Kidney (tissue), 14 donors: ENCODE results near the gene ATG10. TPM values are rescaled to one million over a fixed set of nuclear protein-coding genes. Genes with fewer than 3 reads are reported as not detected.
A peak's percentile ranks its signal among the peaks of the same experiment; 100 is the strongest.

ENCODE experiments used
- DNase-seq, 5 donors: peaks; one replicate each; pipeline ENCODE4 v3.0.0-alpha.2; 2013 to 2020
- FAIRE-seq: peaks from 2 replicates; lab custom pipeline; 2012; peaks lifted over from hg19 to GRCh38; lab: Jason Lieb, UNC
- H3K27ac ChIP-seq, 2 donors: one replicate each; pipeline ENCODE4 v1.7.0; 2013; ENCODE audit warnings: low read depth in 2 of 2, low read length in 2 of 2, inconsistent platforms in 1 of 2
- H3K27me3 ChIP-seq: one replicate; pipeline ENCODE4 v1.7.1; 2013; ENCODE audit warnings: low read length, inconsistent platforms; ENCODE audit not compliant: control insufficient read depth, insufficient read depth
- H3K36me3 ChIP-seq, 3 donors: one replicate each; pipeline versions ENCODE4 v1.7.0 to v1.7.1; 2013; ENCODE audit warnings: low read length in 3 of 3, control low read depth in 1 of 3, inconsistent platforms in 1 of 3; ENCODE audit not compliant: insufficient read depth in 3 of 3, control insufficient read depth in 2 of 3
- H3K4me1 ChIP-seq, 3 donors: one replicate each; pipeline versions ENCODE4 v1.7.0 to v1.7.1; 2013; ENCODE audit warnings: low read length in 3 of 3, inconsistent platforms in 1 of 3, low read depth in 1 of 3; ENCODE audit not compliant: control insufficient read depth in 2 of 3, insufficient read depth in 2 of 3
- H3K4me3 ChIP-seq, 3 donors: one replicate each; pipeline versions ENCODE4 v1.7.0 to v1.8.1; 2013; ENCODE audit warnings: low read length in 3 of 3, control low read depth in 1 of 3, inconsistent platforms in 1 of 3
- H3K9ac ChIP-seq, 3 donors: one replicate each; pipeline versions ENCODE4 v1.7.0 to v1.7.1; 2013; ENCODE audit warnings: low read length in 3 of 3, control low read depth in 1 of 3, inconsistent platforms in 1 of 3
- H3K9me3 ChIP-seq, 3 donors: one replicate each; pipeline versions ENCODE4 v1.7.0 to v1.7.1; 2013; ENCODE audit warnings: low read length in 3 of 3, control low read depth in 1 of 3, inconsistent platforms in 1 of 3; ENCODE audit not compliant: control insufficient read depth in 2 of 3, insufficient read depth in 1 of 3
- CTCF ChIP-seq: IDR thresholded peaks from 3 replicates; pipeline ENCODE4 v1.5.1; 2012; ENCODE audit warnings: mild to moderate bottlenecking, moderate library complexity, borderline replicate concordance; ENCODE audit not compliant: insufficient read depth; ENCODE audit errors: extremely low read depth
- intact Hi-C: fragments of 100-400 bp; cut with DNase I; formaldehyde crosslinking; loops from one replicate; pipeline ENCODE4 v1.11.1; 2022
- polyA plus RNA-seq: library from polyadenylated mRNA; stranded (reverse); fragments of 350-450 nt; fragmentation: Illumina TruSeq; extraction: RNeasy Lipid Tissue Mini Kit (QIAGEN cat#74804); gene quantifications from one replicate; pipeline ENCODE4 v1.2.3, GENCODE V29; 2014; ENCODE audit warnings: low read depth, low replicate concordance; ENCODE audit not compliant: insufficient read depth
- total RNA-seq: library from RNA; stranded (reverse); fragmentation: NEBNext Ultra II Directional; extraction: Animal tissue kit (Norgen Biotek cat#: 25700); gene quantifications from one replicate; pipeline ENCODE4 v1.2.1, GENCODE V29; 2021
- donor health status: control.
- donor health status: control.
- donor health status: control.
- donor health status: control.
- donor health status: control.
- donor health status: DM: yes; HTN: yes; CAD: no.
- donor health status: Normal renal cell carcinoma (clear cell type).

ATG10 gene
- total and polyA plus RNA-seq, 2 donors from 2014 or later: 8.6 to 8.7 TPM

GRCh38 chr5:82274343-82275211, 302.8 kb downstream of the ATG10 start:
- Histone ChIP-seq H3K36me3 (peaks cover 3 to 16% (median 13%) of the 10 kb centered on the region in 3 donors), H3K27me3 (no peaks in the 10 kb centered on the region), H3K4me1 (peaks cover 0 to 2% (median 0%) of the 10 kb centered on the region in 3 donors), H3K27ac (no peak overlapping the region), H3K9me3 (no peaks in the 10 kb centered on the region), H3K4me3 (no peak overlapping the region), H3K9ac (no peak overlapping the region)
- FAIRE-seq (no peak), DNase-seq (peak in 1 of 5 donors; percentile 56)
- intact Hi-C loops: no loop called here
- TF ChIP-seq CTCF: no peak

GRCh38 chr5:82275216-82275664, 303.4 kb downstream of the ATG10 start:
- FAIRE-seq: no peak

GRCh38 chr5:82276800-82277612, 305.2 kb downstream of the ATG10 start:
- FAIRE-seq (no peak), DNase-seq (no peak)
- peak overlapping the region in 1 of 2 donors; percentile 5 for H3K27ac ChIP-seq

More at GRCh38 chr5:82275216-82275664, 303.4 kb downstream of the ATG10 start:
- Histone ChIP-seq H3K27ac (no peak overlapping the region), H3K4me3 (no peak overlapping the region), H3K27me3 (no peaks in the 10 kb centered on the region), H3K9ac (no peak overlapping the region), H3K36me3 (peaks cover 3 to 16% (median 13%) of the 10 kb centered on the region in 3 donors), H3K4me1 (peaks cover 0 to 2% (median 0%) of the 10 kb centered on the region in 3 donors), H3K9me3 (no peaks in the 10 kb centered on the region)
- no peak for TF ChIP-seq CTCF
- intact Hi-C loops: no loop called here
- DNase-seq: no peak

More at GRCh38 chr5:82276800-82277612, 305.2 kb downstream of the ATG10 start:
- Histone ChIP-seq H3K9me3 (no peaks in the 10 kb centered on the region), H3K4me3 (peak overlapping the region; percentile 83 to 99 (median 96)), H3K4me1 (peaks cover 0 to 2% (median 0%) of the 10 kb centered on the region in 3 donors), H3K27me3 (no peaks in the 10 kb centered on the region), H3K36me3 (peaks cover 3 to 16% (median 13%) of the 10 kb centered on the region in 3 donors), H3K9ac (peak overlapping the region; percentile 43 to 97 (median 78))
- TF ChIP-seq CTCF: no peak
- intact Hi-C loops: no loop called here
